BLaER1 (cell line): Measurements from ENCODE around the gene INO80.

Experiments
- H3K27ac ChIP-seq: shearing (Covaris generic); formaldehyde crosslinking; 2 replicates; pipeline ENCODE4 v1.8.1; 2022
- H3K27me3 ChIP-seq: shearing (Covaris generic); formaldehyde crosslinking; 2 replicates; pipeline ENCODE4 v1.8.1; 2022
- H3K36me3 ChIP-seq: shearing (Covaris generic); formaldehyde crosslinking; 2 replicates; pipeline ENCODE4 v1.8.1; 2022
- H3K4me1 ChIP-seq: shearing (Covaris generic); formaldehyde crosslinking; 2 replicates; pipeline ENCODE4 v1.8.1; 2022
- H3K4me2 ChIP-seq: shearing (Covaris generic); formaldehyde crosslinking; 2 replicates; pipeline ENCODE4 v1.8.1; 2022
- H3K4me3 ChIP-seq: shearing (Covaris generic); formaldehyde crosslinking; 2 replicates; pipeline ENCODE4 v1.8.1; 2022
- H3K9ac ChIP-seq: shearing (Covaris generic); formaldehyde crosslinking; 2 replicates; pipeline ENCODE4 v1.8.1; 2022
- H3K9me3 ChIP-seq: shearing (Covaris generic); formaldehyde crosslinking; 2 replicates; pipeline ENCODE4 v1.8.1; 2022
- H4K20me1 ChIP-seq: shearing (Covaris generic); formaldehyde crosslinking; 2 replicates; pipeline ENCODE4 v1.8.1; 2022
- Cebpa-rat ChIP-seq: shearing (Covaris generic); IDR thresholded peaks from 2 replicates; pipeline ENCODE4 v1.8.1; 2022

The INO80 gene

GRCh38 chr15:41006479-41006878 lies 109.6 kb downstream of the INO80 start:
- no peaks in the 10 kb centered on the region for H3K4me1 ChIP-seq
- TF ChIP-seq Cebpa-rat = no peak
- H3K4me3 ChIP-seq = no peak overlapping the region
- no peak overlapping the region for H3K9ac ChIP-seq
- H4K20me1 ChIP-seq = no peaks in the 10 kb centered on the region
- H3K4me2 ChIP-seq = no peak overlapping the region
- peaks cover 88% of the 10 kb centered on the region for H3K36me3 ChIP-seq
- no peak overlapping the region for H3K27ac ChIP-seq
- no peaks in the 10 kb centered on the region for H3K27me3 ChIP-seq
- H3K9me3 ChIP-seq = no peaks in the 10 kb centered on the region

GRCh38 chr15:41004490-41004889 lies 111.6 kb downstream of the INO80 start:
- H3K27me3 ChIP-seq = no peaks in the 10 kb centered on the region
- H4K20me1 ChIP-seq = no peaks in the 10 kb centered on the region
- peaks cover 86% of the 10 kb centered on the region for H3K36me3 ChIP-seq
- no peak overlapping the region for H3K4me3 ChIP-seq
- H3K4me2 ChIP-seq = no peak overlapping the region
- H3K9ac ChIP-seq = no peak overlapping the region
- no peaks in the 10 kb centered on the region for H3K4me1 ChIP-seq
- TF ChIP-seq Cebpa-rat = no peak
- no peaks in the 10 kb centered on the region for H3K9me3 ChIP-seq
- H3K27ac ChIP-seq = no peak overlapping the region

- no peaks in the 10 kb centered on the region for H3K4me1 ChIP-seq
- no peaks in the 10 kb centered on the region for H3K9me3 ChIP-seq
- no peak overlapping the region for H3K4me3 ChIP-seq
- no peak overlapping the region for H3K27ac ChIP-seq
- H4K20me1 ChIP-seq = no peaks in the 10 kb centered on the region
- H3K36me3 ChIP-seq = peaks cover 91% of the 10 kb centered on the region
- no peak overlapping the region for H3K4me2 ChIP-seq
- TF ChIP-seq Cebpa-rat = no peak
- no peak overlapping the region for H3K9ac ChIP-seq
- no peaks in the 10 kb centered on the region for H3K27me3 ChIP-seq
These were observed 114.4 kb downstream of the INO80 start for GRCh38 chr15:41001524-41002214.

- no peak overlapping the region for H3K4me2 ChIP-seq
- H3K27ac ChIP-seq = no peak overlapping the region
- no peaks in the 10 kb centered on the region for H3K27me3 ChIP-seq
- peaks cover 96% of the 10 kb centered on the region for H3K36me3 ChIP-seq
- no peaks in the 10 kb centered on the region for H3K9me3 ChIP-seq
- TF ChIP-seq Cebpa-rat = no peak
- H3K4me1 ChIP-seq = no peaks in the 10 kb centered on the region
- H3K9ac ChIP-seq = no peak overlapping the region
- H4K20me1 ChIP-seq = no peaks in the 10 kb centered on the region
- no peak overlapping the region for H3K4me3 ChIP-seq
These were observed 116.9 kb downstream of the INO80 start for GRCh38 chr15:40999190-40999589.

DNA sequence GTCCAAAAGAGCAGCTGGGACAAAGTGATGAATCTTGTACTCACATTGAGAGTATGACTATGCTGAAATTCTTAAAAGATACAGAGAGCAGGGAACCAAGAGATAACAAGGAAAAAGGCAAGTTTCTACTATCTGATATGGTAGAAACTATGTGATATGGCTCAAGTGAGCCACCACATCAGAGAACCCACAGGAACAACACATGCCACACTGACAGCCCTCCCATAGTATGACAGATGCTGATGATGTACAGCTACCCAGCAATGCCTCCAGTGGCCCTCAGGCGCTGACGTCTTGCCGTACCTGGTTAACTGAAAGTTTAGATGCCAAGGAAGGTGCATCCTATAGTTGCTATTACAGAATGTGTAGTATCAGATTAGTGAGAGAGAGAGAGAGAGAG lies 120.4 kb downstream of the INO80 start:
- Histone ChIP-seq H3K36me3 (peaks cover 100% of the 10 kb centered on the region), H3K9me3 (no peaks in the 10 kb centered on the region), H3K4me2 (no peak overlapping the region), H3K27me3 (no peaks in the 10 kb centered on the region), H3K27ac (no peak overlapping the region), H3K4me1 (no peaks in the 10 kb centered on the region), H3K9ac (no peak overlapping the region), H4K20me1 (no peaks in the 10 kb centered on the region), H3K4me3 (no peak overlapping the region)
- no peak for TF ChIP-seq Cebpa-rat

- Histone ChIP-seq H3K9me3 (no peaks in the 10 kb centered on the region), H3K36me3 (peaks cover 100% of the 10 kb centered on the region), H3K4me1 (no peaks in the 10 kb centered on the region), H3K4me3 (no peak overlapping the region), H3K9ac (no peak overlapping the region), H3K27me3 (no peaks in the 10 kb centered on the region), H3K4me2 (no peak overlapping the region), H4K20me1 (no peaks in the 10 kb centered on the region), H3K27ac (no peak overlapping the region)
- TF ChIP-seq Cebpa-rat = no peak
These were observed 123.3 kb downstream of the INO80 start for GRCh38 chr15:40992825-40993224.

DNA sequence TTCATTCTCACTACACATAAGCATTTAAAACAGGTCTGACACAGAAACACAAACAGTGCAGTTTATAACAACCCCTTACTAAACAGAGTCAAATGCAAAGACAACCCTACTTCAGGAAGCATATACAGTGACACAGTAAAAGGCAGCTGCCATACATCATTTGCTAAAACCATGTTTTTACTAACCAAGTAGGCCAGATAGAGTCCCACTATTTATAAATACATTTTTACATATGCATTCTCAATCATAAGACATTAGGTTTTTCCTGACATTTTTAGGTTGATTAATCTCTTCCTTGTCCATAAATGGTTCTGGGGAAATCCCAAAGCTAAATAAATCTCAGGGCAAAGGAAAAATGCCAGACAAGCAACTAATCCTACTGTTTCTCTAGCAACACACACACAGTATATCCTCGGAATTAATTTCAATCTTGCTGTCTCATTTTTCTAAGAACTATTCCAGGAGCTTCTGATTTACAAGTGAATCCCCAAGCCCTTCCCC lies 123.8 kb downstream of the INO80 start:
- H3K27ac ChIP-seq = no peak overlapping the region
- H3K36me3 ChIP-seq = peaks cover 100% of the 10 kb centered on the region
- H3K4me3 ChIP-seq = no peak overlapping the region
- H3K9me3 ChIP-seq = no peaks in the 10 kb centered on the region
- H3K4me2 ChIP-seq = no peak overlapping the region
- H3K4me1 ChIP-seq = no peaks in the 10 kb centered on the region
- H3K27me3 ChIP-seq = no peaks in the 10 kb centered on the region
- TF ChIP-seq Cebpa-rat = no peak
- no peaks in the 10 kb centered on the region for H4K20me1 ChIP-seq
- no peak overlapping the region for H3K9ac ChIP-seq

GRCh38 chr15:40991355-40991754 lies 124.7 kb downstream of the INO80 start:
- Histone ChIP-seq H3K4me2 (no peak overlapping the region), H3K9ac (no peak overlapping the region), H3K27ac (no peak overlapping the region), H3K4me1 (no peaks in the 10 kb centered on the region), H3K9me3 (no peaks in the 10 kb centered on the region), H3K4me3 (no peak overlapping the region), H3K27me3 (no peaks in the 10 kb centered on the region), H4K20me1 (no peaks in the 10 kb centered on the region), H3K36me3 (peaks cover 100% of the 10 kb centered on the region)
- TF ChIP-seq Cebpa-rat = no peak

DNA sequence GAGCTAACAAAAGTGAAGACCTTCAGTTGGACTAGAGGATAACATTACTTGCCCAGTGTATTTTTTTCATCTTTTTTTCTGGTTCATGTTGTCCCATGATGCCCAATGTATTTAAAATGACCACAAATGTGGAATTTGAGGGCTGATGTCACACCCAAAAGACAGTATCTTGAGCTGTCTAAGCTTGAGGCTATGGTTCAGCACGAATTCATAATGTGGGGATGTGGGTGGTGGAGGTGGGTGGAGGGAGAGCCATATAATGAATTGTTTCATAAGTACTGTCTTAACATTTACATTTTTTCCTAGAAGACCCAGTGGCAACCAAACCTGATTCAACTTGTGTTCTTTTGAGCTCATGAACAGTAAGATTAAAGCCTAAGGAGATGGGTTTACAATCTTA lies 125.3 kb downstream of the INO80 start:
- Histone ChIP-seq H3K27me3 (no peaks in the 10 kb centered on the region), H3K9me3 (no peaks in the 10 kb centered on the region), H4K20me1 (no peaks in the 10 kb centered on the region), H3K4me1 (no peaks in the 10 kb centered on the region), H3K4me3 (no peak overlapping the region), H3K36me3 (peaks cover 100% of the 10 kb centered on the region), H3K27ac (no peak overlapping the region), H3K4me2 (no peak overlapping the region), H3K9ac (no peak overlapping the region)
- TF ChIP-seq Cebpa-rat = no peak

DNA sequence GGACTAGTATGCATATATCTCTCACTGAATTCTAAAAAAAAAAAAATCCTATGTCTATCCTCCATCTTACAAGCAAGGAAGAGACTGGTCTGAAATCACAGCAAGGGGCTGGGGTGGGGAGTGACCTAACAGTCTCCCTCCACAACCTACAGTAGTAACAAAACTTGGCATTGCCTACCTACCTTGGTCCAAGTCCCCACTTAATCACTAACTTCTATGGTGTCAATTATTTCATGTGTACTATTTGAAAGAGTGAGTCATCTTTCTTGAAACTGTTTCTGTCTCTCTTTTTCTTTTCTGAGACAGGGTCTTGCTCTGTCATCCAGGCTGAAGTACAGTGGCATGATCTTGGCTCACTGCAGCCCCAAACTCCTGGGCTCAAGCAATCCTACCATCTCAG lies 126.0 kb downstream of the INO80 start:
- Histone ChIP-seq H3K36me3 (peaks cover 100% of the 10 kb centered on the region), H3K4me1 (no peaks in the 10 kb centered on the region), H3K27ac (no peak overlapping the region), H3K4me2 (no peak overlapping the region), H3K4me3 (no peak overlapping the region), H3K9me3 (no peaks in the 10 kb centered on the region), H3K27me3 (no peaks in the 10 kb centered on the region), H3K9ac (no peak overlapping the region), H4K20me1 (no peaks in the 10 kb centered on the region)
- TF ChIP-seq Cebpa-rat = no peak

- TF ChIP-seq Cebpa-rat = no peak
- Histone ChIP-seq H3K9ac (no peak overlapping the region), H3K4me2 (no peak overlapping the region), H3K36me3 (peaks cover 100% of the 10 kb centered on the region), H3K27ac (no peak overlapping the region), H3K9me3 (no peaks in the 10 kb centered on the region), H3K4me1 (no peaks in the 10 kb centered on the region), H3K27me3 (no peaks in the 10 kb centered on the region), H4K20me1 (no peaks in the 10 kb centered on the region), H3K4me3 (no peak overlapping the region)
These were observed 127.9 kb downstream of the INO80 start for GRCh38 chr15:40988156-40988555.
